Stomach (tissue), 9 donors: ENCODE results near the gene ZNF512. TPM values are rescaled to one million over a fixed set of nuclear protein-coding genes. Genes with fewer than 3 reads are reported as not detected.

Source experiments
- DNase-seq, 2 donors: peaks; one replicate each; pipeline versions ENCODE4 v3.0.0 to v3.0.0-alpha.2; 2013 to 2019
- H3K27ac ChIP-seq, 5 donors: fragments of 200-600 bp in 4 of 5; sonication (generic) in 4 of 5; one replicate each; pipeline ENCODE4 v1.5.1; 2013 to 2019; ENCODE audit warnings: mild to moderate bottlenecking in 1 of 5, moderate library complexity in 1 of 5
- H3K27me3 ChIP-seq, 3 donors: fragments of 200-600 bp; sonication (generic); one replicate each; pipeline ENCODE4 v1.5.1; 2017 to 2019; ENCODE audit warnings: mixed run types in 1 of 3
- H3K36me3 ChIP-seq, 4 donors: fragments of 200-600 bp; sonication (generic); 1 replicate in 3 of 4; 2 replicates in 1 of 4; pipeline ENCODE4 v1.5.1; 2016 to 2019
- H3K4me1 ChIP-seq, 4 donors: fragments of 200-600 bp; sonication (generic); one replicate each; pipeline ENCODE4 v1.5.1; 2016 to 2019
- H3K4me3 ChIP-seq, 4 donors: fragments of 200-600 bp; sonication (generic) in 3 of 4; one replicate each; pipeline ENCODE4 v1.5.1; 2016 to 2019; ENCODE audit warnings: mild to moderate bottlenecking in 1 of 4
- H3K9me3 ChIP-seq, 4 donors: fragments of 200-600 bp; sonication (generic); one replicate each; pipeline ENCODE4 v1.5.1; 2016 to 2019
- CTCF ChIP-seq, 7 experiments: fragments of 450-650 bp in 4 of 7; fragments of 200-600 bp in 3 of 7; sonication (generic) in 3 of 7; IDR thresholded peaks; one replicate each; pipeline ENCODE4 v1.5.1; 2016 to 2019; ENCODE audit warnings: antibody characterized with exemption in 7 of 7, control low read depth in 2 of 7, mild to moderate bottlenecking in 1 of 7
- EP300 ChIP-seq: sonication (generic); formaldehyde crosslinking; IDR thresholded peaks from one replicate; pipeline ENCODE4 v1.6.1; 2017; ENCODE audit warnings: antibody characterized with exemption
- POLR2A ChIP-seq, 4 donors: fragments of 450-650 bp; IDR thresholded peaks; one replicate each; pipeline ENCODE4 v1.6.1; 2016; ENCODE audit warnings: antibody characterized with exemption in 4 of 4, control low read depth in 2 of 4, mild to moderate bottlenecking in 1 of 4, moderate library complexity in 1 of 4
- POLR2AphosphoS5 ChIP-seq, 3 donors: sonication (generic); formaldehyde crosslinking; IDR thresholded peaks; one replicate each; pipeline ENCODE4 v1.6.1; 2016; ENCODE audit warnings: antibody characterized with exemption in 3 of 3
- WGBS, 5 donors: extraction: QIAGEN DNeasy Blood & Tissue Kit in 3 of 5; methylation state at CpG; one replicate each; pipeline versions ENCODE4 v1.1.5 to v1.1.7; 2013 to 2018; 5-methylcytosine and 5-hydroxymethylcytosine counted together
- intact Hi-C: fragments of 100-400 bp; cut with DNase I; formaldehyde crosslinking; loops from one replicate; pipeline ENCODE4 v1.15.1; 2023; ENCODE audit warnings: low total_unique reads
- polyA plus RNA-seq, 3 donors: library from polyadenylated mRNA; stranded (reverse); fragments of 200-250 nt; gene quantifications; one replicate each; pipeline ENCODE4 v1.2.3, GENCODE V29; 2013
- total RNA-seq, 5 donors: library from RNA; depleted of rRNA; stranded (reverse); fragments of >200 nt; gene quantifications; one replicate each; pipeline versions ENCODE4 v1.1.0 to v1.2.3, GENCODE V29; 2014 to 2016
- donor health status: healthy with polysubstance abuse.
- donor health status: Bipolar disorder and iron deficiency.
- donor health status: healthy.

The ZNF512 gene
- total and polyA plus RNA-seq, 8 donors: 6.4 to 35.8 (median 10.8) TPM

- TF ChIP-seq EP300 (no peak), POLR2A (IDR thresholded peaks at IDR 0.05) (no peak), CTCF (IDR thresholded peaks at IDR 0.05) (no peak), POLR2AphosphoS5 (IDR thresholded peaks at IDR 0.05) (no peak)
- 78 to 95% (median 90%) methylated on average over 6 of the region's 6 CpGs for WGBS, 5 donors
- Histone ChIP-seq H3K9me3 (peaks cover 0 to 4% (median 0%) of the 10 kb centered on the region in 4 donors), H3K27ac (no peak overlapping the region), H3K4me3 (no peak overlapping the region), H3K36me3 (no peaks in the 10 kb centered on the region), H3K27me3 (no peaks in the 10 kb centered on the region), H3K4me1 (no peaks in the 10 kb centered on the region)
- DNase-seq: no peak
- intact Hi-C loops: no loop called here
Measured at GRCh38 chr2:27544143-27544821, 38.6 kb upstream of the ZNF512 start.

DNA sequence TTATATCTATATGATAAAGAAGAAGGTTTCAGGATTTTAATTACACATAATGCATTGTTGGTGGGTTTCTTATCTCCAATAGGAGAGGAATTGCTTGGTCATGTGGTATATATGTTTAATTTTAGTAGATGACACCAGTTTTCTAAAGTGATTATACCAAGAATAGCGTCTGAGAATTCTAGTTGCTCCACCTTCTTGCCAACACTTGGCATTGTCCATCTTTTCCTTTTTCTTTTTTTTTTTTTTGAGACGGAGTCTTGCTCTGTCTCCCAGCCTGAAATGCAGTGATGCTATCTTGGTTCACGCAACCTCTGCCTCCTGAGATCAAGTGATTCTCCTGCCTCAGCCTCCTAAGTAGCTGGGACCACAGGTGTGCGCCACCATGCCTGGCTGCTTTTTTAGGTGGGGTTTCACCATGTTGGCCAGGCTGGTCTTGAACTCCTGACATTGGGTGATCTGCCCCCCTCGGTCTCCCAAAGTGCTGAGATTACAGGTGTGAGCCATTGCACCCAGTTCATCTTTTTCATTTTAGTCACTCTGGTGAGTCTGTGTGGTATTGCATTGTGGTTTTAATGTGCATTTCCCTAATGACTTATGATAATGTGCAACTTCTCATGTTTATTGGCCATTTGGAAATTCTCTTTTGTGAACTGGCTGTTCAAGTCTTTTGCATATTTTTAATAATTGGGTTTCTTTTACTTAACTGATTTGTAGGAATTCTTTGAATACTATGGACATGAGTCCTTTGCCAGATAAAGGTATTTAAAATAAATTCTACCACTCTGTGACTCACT is 37.3 kb upstream of the ZNF512 start:
- WGBS, 5 donors: 70 to 95% (median 91%) methylated on average over 5 of the region's 5 CpGs
- DNase-seq: no peak
- no peak overlapping the region for H3K27ac ChIP-seq
- no peaks in the 10 kb centered on the region for H3K4me1 ChIP-seq
- no peak overlapping the region for H3K4me3 ChIP-seq
- peaks cover 0 to 4% (median 0%) of the 10 kb centered on the region in 4 donors for H3K9me3 ChIP-seq
- no peaks in the 10 kb centered on the region for H3K36me3 ChIP-seq
- TF ChIP-seq POLR2AphosphoS5 (IDR thresholded peaks at IDR 0.05): no peak
- TF ChIP-seq CTCF (IDR thresholded peaks at IDR 0.05): no peak
- TF ChIP-seq EP300: no peak
- TF ChIP-seq POLR2A (IDR thresholded peaks at IDR 0.05): no peak
- intact Hi-C loops: no loop called here
- no peaks in the 10 kb centered on the region for H3K27me3 ChIP-seq

DNA sequence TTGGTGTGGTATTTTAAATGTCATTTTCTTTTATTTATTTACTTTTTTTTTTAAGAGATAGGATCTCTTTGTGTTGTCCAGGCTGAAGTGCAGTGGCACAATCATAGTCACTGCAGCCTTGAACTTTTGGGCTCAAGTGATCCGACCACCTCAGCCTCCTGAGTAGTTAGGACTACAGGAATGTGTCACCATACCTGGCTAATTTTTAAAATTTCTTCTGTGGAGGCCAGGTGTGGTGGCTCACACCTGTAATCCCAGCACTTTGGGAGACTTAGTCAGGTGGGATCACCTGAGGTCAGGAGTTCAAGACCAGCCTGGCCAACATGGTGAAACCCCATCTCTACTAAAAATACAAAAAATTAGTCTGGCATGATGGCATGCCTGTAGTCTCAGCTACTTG is 33.5 kb upstream of the ZNF512 start:
- Histone ChIP-seq H3K9me3 (peaks cover 0 to 4% (median 0%) of the 10 kb centered on the region in 4 donors), H3K36me3 (no peaks in the 10 kb centered on the region), H3K27ac (no peak overlapping the region), H3K4me1 (no peaks in the 10 kb centered on the region), H3K4me3 (no peak overlapping the region), H3K27me3 (no peaks in the 10 kb centered on the region)
- no peak for TF ChIP-seq CTCF (IDR thresholded peaks at IDR 0.05)
- TF ChIP-seq POLR2AphosphoS5 (IDR thresholded peaks at IDR 0.05): no peak
- TF ChIP-seq POLR2A (IDR thresholded peaks at IDR 0.05): no peak
- no peak for TF ChIP-seq EP300
- 57 to 74% (median 68%) methylated on average over 1 of the region's 1 CpG for WGBS, 5 donors
- intact Hi-C loops: no loop called here
- DNase-seq: no peak

- intact Hi-C loops: no loop called here
- no peak for DNase-seq
- Histone ChIP-seq H3K27ac (no peak overlapping the region), H3K4me1 (no peaks in the 10 kb centered on the region), H3K4me3 (no peak overlapping the region), H3K27me3 (peaks cover 0 to 4% (median 0%) of the 10 kb centered on the region in 3 donors), H3K9me3 (no peaks in the 10 kb centered on the region), H3K36me3 (no peaks in the 10 kb centered on the region)
- TF ChIP-seq POLR2A (IDR thresholded peaks at IDR 0.05) (no peak), POLR2AphosphoS5 (IDR thresholded peaks at IDR 0.05) (no peak), CTCF (IDR thresholded peaks at IDR 0.05) (no peak), EP300 (no peak)
- WGBS, 5 donors: 94 to 100% (median 97%) methylated on average over 1 of the region's 1 CpG
Measured at GRCh38 chr2:27551514-27551913, 31.3 kb upstream of the ZNF512 start.
